ENCODE measurements around the gene TMUB2.
A peak's percentile ranks its signal among the peaks of the same experiment; 100 is the strongest.

Gene TMUB2

DNA sequence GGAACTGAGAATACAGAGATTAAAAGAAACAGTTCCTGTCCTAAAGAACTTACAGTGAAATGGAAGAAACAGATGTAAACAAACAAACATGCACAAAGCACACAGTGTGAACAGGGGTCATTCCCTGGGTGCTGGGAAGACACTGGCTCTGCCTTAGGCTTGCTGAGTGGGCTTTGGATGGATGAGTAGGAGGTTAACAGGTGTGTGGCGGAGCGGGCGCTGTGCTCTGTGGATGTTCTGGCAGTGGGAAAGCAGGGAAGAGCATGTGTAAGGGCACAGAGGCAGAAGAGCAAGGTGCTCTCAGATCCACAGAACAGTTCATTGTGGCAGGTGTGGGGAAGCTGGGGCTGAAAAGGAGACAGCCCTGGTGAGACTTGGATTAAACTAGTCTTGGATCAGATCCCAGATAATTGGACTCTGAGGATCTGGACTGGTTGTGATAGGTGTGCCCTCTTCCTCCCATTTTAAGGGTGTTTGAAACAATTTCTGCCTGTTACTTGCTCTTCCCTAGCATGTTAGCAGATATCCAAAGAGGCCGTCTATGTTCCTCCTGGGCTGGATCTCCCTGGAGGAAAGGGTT, 36.9 kb upstream of the TMUB2 start:
- peaks cover 48% of the 10 kb centered on the region for H3K79me2 ChIP-seq (ENCODE audit: insufficient read depth, low read length)
- H3K9ac ChIP-seq (ENCODE audit: low read depth, low read length, poor library complexity, severe bottlenecking) = peak overlapping the region; percentile 21
- peaks cover 35% of the 10 kb centered on the region; the same call in 1 of the 2 replicates for H3K36me3 ChIP-seq (ENCODE audit: insufficient read depth, low read length)
- peaks cover 21% of the 10 kb centered on the region for H3K4me1 ChIP-seq (ENCODE audit: insufficient read depth, low read length, poor library complexity, severe bottlenecking)
- H3K27me3 ChIP-seq (ENCODE audit: insufficient read depth, low read length, poor library complexity, severe bottlenecking) = no peaks in the 10 kb centered on the region
- peak overlapping the region; percentile 55 for H3K4me2 ChIP-seq (ENCODE audit: low read depth, low read length, poor library complexity, severe bottlenecking)
- no peak overlapping the region for H3K4me3 ChIP-seq (ENCODE audit: low read length, poor library complexity, severe bottlenecking)
- H3F3A ChIP-seq (ENCODE audit: low read depth) = no peaks in the 10 kb centered on the region
- no peaks in the 10 kb centered on the region for H3K9me3 ChIP-seq (ENCODE audit: insufficient read depth, low read depth, low read length)
- H4K20me1 ChIP-seq (ENCODE audit: insufficient read depth, low read length, poor library complexity, severe bottlenecking) = peaks cover 4% of the 10 kb centered on the region
- no peaks in the 10 kb centered on the region for H3K9me2 ChIP-seq (replicated peaks; ENCODE audit: low read depth, low read length)
- H2AFZ ChIP-seq (ENCODE audit: low read length) = no peak overlapping the region
- TF ChIP-seq EZH2phosphoT487 (IDR thresholded peaks at IDR 0.05; ENCODE audit: borderline replicate concordance) = no peak
- TF ChIP-seq, protein P1, sequence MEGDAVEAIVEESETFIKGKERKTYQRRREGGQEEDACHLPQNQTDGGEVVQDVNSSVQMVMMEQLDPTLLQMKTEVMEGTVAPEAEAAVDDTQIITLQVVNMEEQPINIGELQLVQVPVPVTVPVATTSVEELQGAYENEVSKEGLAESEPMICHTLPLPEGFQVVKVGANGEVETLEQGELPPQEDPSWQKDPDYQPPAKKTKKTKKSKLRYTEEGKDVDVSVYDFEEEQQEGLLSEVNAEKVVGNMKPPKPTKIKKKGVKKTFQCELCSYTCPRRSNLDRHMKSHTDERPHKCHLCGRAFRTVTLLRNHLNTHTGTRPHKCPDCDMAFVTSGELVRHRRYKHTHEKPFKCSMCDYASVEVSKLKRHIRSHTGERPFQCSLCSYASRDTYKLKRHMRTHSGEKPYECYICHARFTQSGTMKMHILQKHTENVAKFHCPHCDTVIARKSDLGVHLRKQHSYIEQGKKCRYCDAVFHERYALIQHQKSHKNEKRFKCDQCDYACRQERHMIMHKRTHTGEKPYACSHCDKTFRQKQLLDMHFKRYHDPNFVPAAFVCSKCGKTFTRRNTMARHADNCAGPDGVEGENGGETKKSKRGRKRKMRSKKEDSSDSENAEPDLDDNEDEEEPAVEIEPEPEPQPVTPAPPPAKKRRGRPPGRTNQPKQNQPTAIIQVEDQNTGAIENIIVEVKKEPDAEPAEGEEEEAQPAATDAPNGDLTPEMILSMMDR (conservative IDR thresholded peaks at IDR 0.05; ENCODE audit: low read length) = no peak

DNA sequence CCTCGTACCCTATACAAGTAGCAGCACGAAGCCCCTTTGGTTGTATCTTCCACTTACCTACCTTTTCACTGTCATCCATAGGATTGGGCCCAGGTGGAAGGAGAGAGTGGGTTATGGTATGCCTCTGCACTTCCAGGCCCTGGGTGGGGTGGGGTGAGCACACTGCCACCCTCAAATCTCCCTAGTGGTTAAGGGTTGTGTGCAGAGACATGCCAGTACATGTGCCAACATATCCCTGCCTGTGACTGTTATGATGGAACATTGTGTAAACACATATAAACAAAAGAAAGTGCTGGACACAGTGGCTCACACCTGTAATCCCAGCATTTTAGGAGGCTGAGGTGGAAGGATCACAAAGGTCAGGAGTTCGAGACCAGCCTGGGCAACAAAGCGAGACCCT, 33.9 kb upstream of the TMUB2 start:
- Histone ChIP-seq H3K9ac (ENCODE audit: low read depth, low read length, poor library complexity, severe bottlenecking) (peak overlapping the region; percentile 58), H3F3A (ENCODE audit: low read depth) (no peaks in the 10 kb centered on the region), H3K4me2 (ENCODE audit: low read depth, low read length, poor library complexity, severe bottlenecking) (no peak overlapping the region), H3K9me3 (ENCODE audit: insufficient read depth, low read depth, low read length) (no peaks in the 10 kb centered on the region), H3K36me3 (ENCODE audit: insufficient read depth, low read length) (peaks cover 46% of the 10 kb centered on the region; the same call in 1 of the 2 replicates), H3K9me2 (replicated peaks; ENCODE audit: low read depth, low read length) (no peaks in the 10 kb centered on the region), H2AFZ (ENCODE audit: low read length) (no peak overlapping the region), H3K4me3 (ENCODE audit: low read length, poor library complexity, severe bottlenecking) (no peak overlapping the region), H3K79me2 (ENCODE audit: insufficient read depth, low read length) (peaks cover 43% of the 10 kb centered on the region), H3K4me1 (ENCODE audit: insufficient read depth, low read length, poor library complexity, severe bottlenecking) (peaks cover 21% of the 10 kb centered on the region), H3K27me3 (ENCODE audit: insufficient read depth, low read length, poor library complexity, severe bottlenecking) (no peaks in the 10 kb centered on the region), H4K20me1 (ENCODE audit: insufficient read depth, low read length, poor library complexity, severe bottlenecking) (peaks cover 4% of the 10 kb centered on the region)
- TF ChIP-seq EZH2phosphoT487 (IDR thresholded peaks at IDR 0.05; ENCODE audit: borderline replicate concordance) = no peak
- TF ChIP-seq, protein P1 (conservative IDR thresholded peaks at IDR 0.05; ENCODE audit: low read length) = no peak

DNA sequence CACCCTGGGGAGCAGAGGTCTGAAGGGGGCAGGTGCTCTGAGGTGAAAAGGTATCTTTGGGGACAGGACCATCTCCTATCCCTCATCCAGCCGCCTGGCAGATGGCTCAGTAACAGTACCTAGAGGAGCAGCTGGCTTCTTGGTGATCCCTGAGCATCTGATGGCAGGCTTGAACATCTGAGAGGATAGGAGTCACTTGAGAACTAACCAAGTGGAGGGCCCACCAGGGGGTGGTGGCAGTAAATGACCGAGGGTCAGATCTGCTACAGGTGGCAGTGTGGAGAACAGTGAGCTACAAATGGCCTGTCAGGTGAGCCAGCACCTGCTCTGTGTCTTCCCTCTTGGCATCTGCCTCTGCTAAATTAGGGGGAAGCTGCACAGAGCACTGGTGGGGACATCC, 31.3 kb upstream of the TMUB2 start:
- TF ChIP-seq, protein P1 (conservative IDR thresholded peaks at IDR 0.05; ENCODE audit: low read length) = no peak
- TF ChIP-seq EZH2phosphoT487 (IDR thresholded peaks at IDR 0.05; ENCODE audit: borderline replicate concordance) = no peak
- Histone ChIP-seq H3K9me2 (replicated peaks; ENCODE audit: low read depth, low read length) (no peaks in the 10 kb centered on the region), H3K9ac (ENCODE audit: low read depth, low read length, poor library complexity, severe bottlenecking) (no peak overlapping the region), H3K27me3 (ENCODE audit: insufficient read depth, low read length, poor library complexity, severe bottlenecking) (no peaks in the 10 kb centered on the region), H3K36me3 (ENCODE audit: insufficient read depth, low read length) (peaks cover 48% of the 10 kb centered on the region; the same call in 1 of the 2 replicates), H3F3A (ENCODE audit: low read depth) (no peaks in the 10 kb centered on the region), H2AFZ (ENCODE audit: low read length) (no peak overlapping the region), H3K4me1 (ENCODE audit: insufficient read depth, low read length, poor library complexity, severe bottlenecking) (peaks cover 10% of the 10 kb centered on the region), H4K20me1 (ENCODE audit: insufficient read depth, low read length, poor library complexity, severe bottlenecking) (no peaks in the 10 kb centered on the region), H3K4me2 (ENCODE audit: low read depth, low read length, poor library complexity, severe bottlenecking) (no peak overlapping the region), H3K79me2 (ENCODE audit: insufficient read depth, low read length) (peaks cover 25% of the 10 kb centered on the region), H3K4me3 (ENCODE audit: low read length, poor library complexity, severe bottlenecking) (no peak overlapping the region), H3K9me3 (ENCODE audit: insufficient read depth, low read depth, low read length) (no peaks in the 10 kb centered on the region)

Measured in Loucy (cell line).